SIG-M5 treated with dmso at 0.1 percent for 504 hours (cell line): Measurements from ENCODE around the gene ZNF148.

Experiments used
- DNase-seq: peaks from one replicate; lab custom pipeline; 2025; ENCODE audit not compliant: unreplicated experiment; lab: John Stamatoyannopoulos, UW

ZNF148 gene

GRCh38 chr3:125229707-125230106 is 145.4 kb downstream of the ZNF148 start:
- DNase-seq: no peak

GRCh38 chr3:125229168-125229567 is 146.0 kb downstream of the ZNF148 start:
- no peak for DNase-seq

GRCh38 chr3:125221831-125222230 is 153.3 kb downstream of the ZNF148 start:
- no peak for DNase-seq

DNA sequence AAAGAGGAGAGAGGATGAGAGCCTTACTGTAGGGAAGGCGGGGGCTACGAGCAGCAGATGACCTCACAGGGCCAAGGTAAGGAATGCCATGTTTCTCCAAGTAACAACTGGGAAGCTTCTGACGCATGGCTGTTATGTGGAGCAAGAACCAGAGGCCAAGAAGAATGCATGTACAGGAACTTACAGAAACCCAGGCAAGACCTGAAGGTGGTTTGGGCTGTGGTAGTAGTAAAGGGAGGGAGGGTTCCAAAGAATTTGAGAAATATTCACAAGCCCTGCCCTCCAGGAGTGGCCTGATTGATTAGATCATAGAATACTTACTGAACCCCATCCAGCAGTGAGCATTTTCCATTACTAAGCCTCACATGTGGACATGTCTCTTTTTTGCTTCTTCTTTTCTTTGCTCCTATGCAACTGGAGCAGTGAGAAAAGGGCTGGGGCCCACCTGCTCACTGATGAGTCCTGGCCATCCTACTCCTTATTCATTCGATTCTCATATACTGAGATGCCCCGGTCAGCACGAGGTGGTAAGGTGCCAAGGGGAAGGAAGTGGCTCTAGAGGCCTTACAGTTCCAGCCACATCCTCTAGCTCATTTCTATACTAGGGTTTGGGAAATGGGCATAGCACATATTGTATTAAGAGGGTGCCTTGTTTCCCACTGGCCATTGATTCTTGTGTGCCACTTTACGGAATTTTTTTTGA is 154.2 kb downstream of the ZNF148 start:
- DNase-seq: no peak

GRCh38 chr3:125220183-125220582 is 154.9 kb downstream of the ZNF148 start:
- DNase-seq: no peak

DNA sequence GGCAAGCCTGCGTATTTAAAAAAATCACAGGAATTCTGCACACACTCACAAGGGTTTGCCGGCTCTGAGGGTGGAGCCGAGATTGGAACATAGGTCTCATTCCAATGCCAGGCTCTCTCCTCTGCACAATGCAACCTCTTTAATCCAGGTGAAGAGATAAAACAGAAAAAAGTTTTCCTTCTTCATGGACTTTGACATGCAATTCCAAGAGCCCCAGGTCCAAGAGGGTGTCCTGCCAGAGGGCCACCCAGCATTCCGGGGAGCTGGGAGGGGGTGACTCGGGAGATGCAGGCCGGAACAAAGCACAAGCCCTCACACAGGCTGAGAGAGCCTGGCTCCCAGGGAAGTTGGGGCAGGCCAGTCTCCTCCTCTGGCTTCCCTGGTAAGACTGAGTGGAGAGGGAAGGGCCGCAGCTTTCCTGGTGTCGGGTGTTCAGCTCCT is 155.8 kb downstream of the ZNF148 start:
- DNase-seq: no peak

- no peak for DNase-seq
Measured at GRCh38 chr3:125214738-125215137, 160.4 kb downstream of the ZNF148 start.

- DNase-seq: no peak
Measured at GRCh38 chr3:125213946-125214542, 161.1 kb downstream of the ZNF148 start.

DNA sequence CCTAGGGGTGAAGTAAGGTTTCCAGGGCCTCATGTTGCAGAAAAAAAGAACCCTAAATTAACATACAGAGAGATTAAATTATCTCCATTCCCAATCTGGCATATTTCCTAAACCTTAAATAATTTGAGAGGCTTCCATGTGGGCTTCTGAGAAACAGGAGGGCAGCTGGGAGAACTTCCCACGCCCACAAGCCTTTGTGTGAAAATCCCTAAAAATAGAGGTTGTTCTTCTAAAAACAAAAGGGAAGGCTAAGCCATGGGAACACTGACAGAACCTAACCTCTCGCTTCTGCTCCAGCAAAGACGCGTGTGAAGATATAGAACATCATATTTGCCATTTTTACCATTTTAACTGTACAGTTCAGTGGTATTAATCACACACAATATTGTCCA is 161.8 kb downstream of the ZNF148 start:
- no peak for DNase-seq

DNA sequence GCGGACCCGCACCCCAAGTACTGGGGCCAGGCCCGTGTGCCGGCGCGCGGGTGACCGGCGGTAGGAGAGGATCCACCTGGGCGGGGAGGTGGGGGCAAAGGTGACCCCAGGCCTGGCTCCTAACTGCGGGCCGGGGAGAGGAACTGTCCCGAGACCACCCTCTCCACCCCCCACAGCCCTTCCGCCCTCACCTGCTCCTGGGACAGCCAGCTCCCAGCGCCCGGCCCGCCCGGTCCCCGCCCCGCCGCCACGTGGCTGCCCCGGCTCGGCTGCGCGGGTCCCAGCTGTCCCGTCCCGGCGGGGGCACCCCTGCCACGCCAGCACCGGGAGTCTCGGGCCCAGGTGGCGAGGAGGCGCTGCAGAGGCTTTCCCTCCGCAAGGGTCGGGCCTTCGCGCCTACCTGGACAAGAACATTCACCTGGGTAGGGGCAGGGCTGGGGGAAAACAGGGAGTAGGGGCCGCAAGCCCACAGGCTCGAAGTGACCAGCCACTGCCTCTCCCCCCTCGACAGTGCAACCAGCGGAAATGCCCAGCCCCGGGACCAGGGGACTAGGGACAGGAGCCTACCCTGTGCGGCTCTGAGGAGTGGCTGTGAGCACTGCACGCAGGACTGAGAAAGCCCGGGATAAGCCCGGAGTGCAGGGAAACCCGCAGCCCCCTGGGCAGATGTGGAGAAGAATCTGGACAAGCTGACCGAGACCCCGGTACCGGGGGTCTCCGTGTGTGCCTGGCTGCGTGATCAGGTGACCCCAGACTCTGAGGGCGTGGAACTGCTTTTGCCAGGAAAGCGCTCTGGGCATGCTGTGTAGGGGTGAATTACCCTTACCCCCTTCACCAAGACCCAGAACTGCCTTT is 162.4 kb downstream of the ZNF148 start, which contains the start of gene SLC12A8:
Gene SLC12A8, minus strand, starts transcription at position 240 of the 855 bp plus-strand sequence. CDS start 1,399 bp downstream, outside the sequence.
- DNase-seq: no peak

- no peak for DNase-seq
Measured at GRCh38 chr3:125212091-125212508, 163.0 kb downstream of the ZNF148 start.

- DNase-seq: no peak
Measured at GRCh38 chr3:125211523-125212090, 163.5 kb downstream of the ZNF148 start.

DNA sequence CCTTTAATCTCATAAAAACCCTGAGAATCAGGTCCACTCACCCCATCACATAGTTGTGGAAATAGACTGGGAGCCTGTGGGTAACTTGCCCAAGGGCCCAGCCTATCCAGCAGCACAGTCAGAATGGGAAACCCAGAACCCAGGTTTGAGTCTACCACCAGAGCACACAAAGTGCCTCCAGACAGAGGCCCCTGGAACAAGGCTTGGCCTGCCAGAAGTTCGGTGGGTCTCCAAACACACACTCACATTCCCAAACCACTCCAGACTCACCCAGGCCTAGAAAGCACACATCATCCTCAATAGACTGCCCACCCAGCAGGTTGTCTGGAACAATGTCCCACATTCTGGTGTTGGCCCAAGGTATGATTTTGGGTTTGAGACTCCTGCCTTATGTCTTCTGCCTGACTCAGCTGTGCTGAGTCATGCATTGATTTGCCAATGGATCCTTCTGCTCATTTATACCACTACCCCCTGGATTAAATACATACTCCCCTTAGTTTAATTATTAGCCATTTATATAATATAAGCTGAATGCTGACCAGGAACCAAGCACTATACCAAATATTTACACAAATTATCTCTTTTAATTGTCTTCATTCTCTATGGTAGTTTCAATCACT is 167.1 kb downstream of the ZNF148 start:
- DNase-seq: no peak

DNA sequence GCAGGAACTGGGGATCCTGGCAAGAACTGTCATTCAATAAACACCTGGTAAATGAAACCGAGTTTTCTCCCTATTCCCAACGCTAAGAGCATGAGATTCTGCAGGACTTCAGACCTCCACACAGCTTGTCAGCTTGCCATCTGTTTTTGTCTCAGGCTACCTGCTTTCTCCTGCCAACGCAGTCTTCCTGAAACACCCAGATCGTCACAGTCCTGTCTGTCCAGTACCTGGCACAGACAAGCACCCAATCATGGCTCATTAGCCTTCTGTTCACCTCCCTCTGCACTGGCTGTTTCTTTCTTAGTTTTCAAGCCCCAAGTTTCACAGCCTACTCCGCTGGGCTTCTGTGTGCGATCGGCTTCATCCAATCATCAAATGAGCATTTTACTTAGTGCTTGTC is 167.6 kb downstream of the ZNF148 start:
- DNase-seq: no peak

GRCh38 chr3:125206934-125207333 is 168.2 kb downstream of the ZNF148 start:
- no peak for DNase-seq

DNA sequence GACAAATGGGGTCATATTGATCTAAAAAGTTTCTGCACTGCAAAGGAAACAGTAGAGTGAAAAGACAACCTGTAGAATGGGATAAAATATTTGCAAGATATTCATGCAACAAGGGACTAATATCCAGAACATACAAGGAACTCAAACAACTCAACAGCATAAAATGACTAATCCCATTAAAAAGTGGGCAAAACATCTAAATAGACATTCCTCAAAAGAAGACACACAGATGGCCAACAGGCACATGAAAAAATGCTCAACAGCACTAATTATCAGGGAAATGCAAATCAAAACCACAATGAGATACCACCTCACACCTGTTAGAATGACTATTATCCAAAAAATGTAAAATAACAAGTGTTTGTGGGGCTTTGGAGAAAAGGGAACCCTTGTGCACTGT is 171.4 kb downstream of the ZNF148 start:
- DNase-seq: no peak

DNA sequence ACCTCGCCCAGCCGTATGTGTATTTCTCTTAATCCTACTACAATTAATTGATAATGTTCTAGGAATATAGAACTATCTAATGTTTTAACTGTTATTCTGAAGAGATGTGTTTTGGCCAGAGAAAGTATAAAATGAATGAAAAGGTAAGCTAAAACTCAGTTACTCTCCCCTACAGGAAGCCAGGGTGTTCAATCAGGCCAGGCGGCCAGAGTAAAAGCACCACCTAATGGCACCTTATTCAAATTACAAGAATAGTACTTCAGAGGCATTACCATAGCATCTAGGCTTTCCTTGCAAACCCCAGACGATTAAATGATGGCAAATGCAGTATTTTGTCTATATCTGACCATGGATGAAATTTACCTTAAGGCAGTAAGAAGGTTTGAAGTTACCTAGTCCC is 172.9 kb downstream of the ZNF148 start:
- DNase-seq: peak; percentile 63

DNA sequence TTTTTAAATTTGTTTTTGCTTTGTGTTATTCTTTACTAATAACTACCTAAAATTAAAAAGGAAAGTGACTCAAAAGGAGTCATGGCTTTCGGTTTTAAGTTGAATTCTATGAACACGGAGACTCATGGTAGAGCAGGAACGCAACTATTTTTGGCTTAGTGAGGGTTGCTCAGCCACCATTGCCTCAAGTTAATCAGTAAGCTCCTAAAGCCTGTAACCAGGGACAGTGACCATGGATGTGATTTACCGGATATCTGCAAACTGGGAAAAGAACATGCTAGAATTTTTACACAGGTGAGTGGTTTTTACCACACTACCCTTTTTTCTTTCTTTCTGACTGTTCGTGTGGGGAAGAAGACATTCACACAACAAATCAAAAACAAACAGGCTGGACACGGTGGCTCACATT is 174.4 kb downstream of the ZNF148 start:
- no peak for DNase-seq

- DNase-seq: no peak
Measured at GRCh38 chr3:125194849-125195601, 180.1 kb downstream of the ZNF148 start.
